Ishikawa (cell line): Measurements from ENCODE around the gene EGR2.

ENCODE experiments used
- CEBPB ChIP-seq: IDR thresholded peaks from 2 replicates; pipeline ENCODE4 v1.6.1; 2012
- CREB1 ChIP-seq: IDR thresholded peaks from 2 replicates; pipeline ENCODE4 v1.6.1; 2012; ENCODE audit warnings: low read depth
- EGR1 ChIP-seq: IDR thresholded peaks from 2 replicates; pipeline ENCODE4 v1.6.1; 2012
- EP300 ChIP-seq: IDR thresholded peaks from 2 replicates; pipeline ENCODE4 v1.6.1; 2012; ENCODE audit warnings: borderline replicate concordance
- FOXM1 ChIP-seq: IDR thresholded peaks from 2 replicates; pipeline ENCODE4 v1.6.1; 2012; ENCODE audit warnings: low read depth, borderline replicate concordance
- NFIC ChIP-seq: IDR thresholded peaks from 2 replicates; pipeline ENCODE4 v1.6.1; 2012
- RAD21 ChIP-seq: IDR thresholded peaks from 2 replicates; pipeline ENCODE4 v1.6.1; 2012; ENCODE audit warnings: low read depth
- REST ChIP-seq: IDR thresholded peaks from 2 replicates; pipeline ENCODE4 v1.6.1; 2012; ENCODE audit warnings: low read depth, mild to moderate bottlenecking
- TAF1 ChIP-seq: IDR thresholded peaks from 2 replicates; pipeline ENCODE4 v1.6.1; 2012; ENCODE audit warnings: low read depth, mild to moderate bottlenecking
- TCF12 ChIP-seq: IDR thresholded peaks from 2 replicates; pipeline ENCODE4 v1.6.1; 2012; ENCODE audit warnings: low read depth
- TEAD4 ChIP-seq: IDR thresholded peaks from 2 replicates; pipeline ENCODE4 v1.6.1; 2012
- YY1 ChIP-seq: IDR thresholded peaks from 2 replicates; pipeline ENCODE4 v1.6.1; 2012; ENCODE audit warnings: low read depth
- ZBTB7A ChIP-seq: IDR thresholded peaks from 2 replicates; pipeline ENCODE4 v1.6.1; 2012; ENCODE audit warnings: low read depth
- TF ChIP-seq, protein P1 (sequence below): IDR thresholded peaks from 2 replicates; pipeline ENCODE4 v1.6.1; 2012
- TF ChIP-seq, protein P2 (sequence below): IDR thresholded peaks from 2 replicates; pipeline ENCODE4 v1.6.1; 2012

EGR2 gene

DNA sequence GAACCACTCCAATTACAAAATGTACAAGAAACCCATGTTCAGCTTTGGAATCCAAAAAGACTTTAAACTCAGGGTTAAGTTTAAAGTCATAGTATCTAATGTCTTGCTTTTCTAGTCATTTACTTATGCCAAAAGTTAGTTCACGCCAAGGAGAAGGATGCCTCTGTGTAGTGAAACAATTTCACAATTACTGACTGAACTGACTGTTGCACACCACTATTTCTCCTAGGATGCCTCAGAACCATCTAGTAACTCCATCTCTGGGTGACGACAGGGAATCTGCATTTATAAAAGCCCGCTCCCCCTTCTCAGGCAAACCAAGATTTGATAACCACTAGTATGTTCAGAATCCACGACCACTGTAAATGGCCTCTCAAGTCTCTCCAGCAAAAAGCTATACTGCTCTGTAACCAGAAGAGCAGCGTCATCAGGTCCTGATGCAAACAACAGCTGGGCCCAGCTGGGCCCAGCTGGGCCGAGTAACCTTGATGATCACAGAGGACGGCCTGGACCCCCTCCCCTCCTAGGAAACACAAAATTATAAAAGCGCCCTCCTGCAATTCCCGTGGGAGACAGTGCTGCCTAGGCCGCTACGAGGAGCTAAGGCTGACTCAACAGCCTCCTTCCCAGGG lies 12.3 kb downstream of the EGR2 start:
- no peak for TF ChIP-seq TCF12
- TF ChIP-seq NFIC, result no peak
- TF ChIP-seq, protein P1, sequence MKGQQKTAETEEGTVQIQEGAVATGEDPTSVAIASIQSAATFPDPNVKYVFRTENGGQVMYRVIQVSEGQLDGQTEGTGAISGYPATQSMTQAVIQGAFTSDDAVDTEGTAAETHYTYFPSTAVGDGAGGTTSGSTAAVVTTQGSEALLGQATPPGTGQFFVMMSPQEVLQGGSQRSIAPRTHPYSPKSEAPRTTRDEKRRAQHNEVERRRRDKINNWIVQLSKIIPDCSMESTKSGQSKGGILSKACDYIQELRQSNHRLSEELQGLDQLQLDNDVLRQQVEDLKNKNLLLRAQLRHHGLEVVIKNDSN, result no peak
- TF ChIP-seq TEAD4, result no peak
- TF ChIP-seq RAD21, result no peak
- TF ChIP-seq ZBTB7A, result no peak
- TF ChIP-seq, protein P2, sequence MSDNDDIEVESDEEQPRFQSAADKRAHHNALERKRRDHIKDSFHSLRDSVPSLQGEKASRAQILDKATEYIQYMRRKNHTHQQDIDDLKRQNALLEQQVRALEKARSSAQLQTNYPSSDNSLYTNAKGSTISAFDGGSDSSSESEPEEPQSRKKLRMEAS, result no peak
- TF ChIP-seq EP300, result no peak
- no peak for TF ChIP-seq FOXM1
- no peak for TF ChIP-seq CEBPB
- TF ChIP-seq YY1, result no peak
- no peak for TF ChIP-seq EGR1
- no peak for TF ChIP-seq TAF1
- no peak for TF ChIP-seq CREB1
- no peak for TF ChIP-seq REST

- TF ChIP-seq CEBPB, result no peak
- TF ChIP-seq YY1, result no peak
- TF ChIP-seq TEAD4, result no peak
- TF ChIP-seq ZBTB7A, result no peak
- TF ChIP-seq CREB1, result no peak
- no peak for TF ChIP-seq TCF12
- no peak for TF ChIP-seq REST
- TF ChIP-seq, protein P2, result no peak
- TF ChIP-seq EP300, result no peak
- no peak for TF ChIP-seq FOXM1
- TF ChIP-seq TAF1, result no peak
Measured at GRCh38 chr10:62801871-62802270, 14.3 kb downstream of the EGR2 start.

DNA sequence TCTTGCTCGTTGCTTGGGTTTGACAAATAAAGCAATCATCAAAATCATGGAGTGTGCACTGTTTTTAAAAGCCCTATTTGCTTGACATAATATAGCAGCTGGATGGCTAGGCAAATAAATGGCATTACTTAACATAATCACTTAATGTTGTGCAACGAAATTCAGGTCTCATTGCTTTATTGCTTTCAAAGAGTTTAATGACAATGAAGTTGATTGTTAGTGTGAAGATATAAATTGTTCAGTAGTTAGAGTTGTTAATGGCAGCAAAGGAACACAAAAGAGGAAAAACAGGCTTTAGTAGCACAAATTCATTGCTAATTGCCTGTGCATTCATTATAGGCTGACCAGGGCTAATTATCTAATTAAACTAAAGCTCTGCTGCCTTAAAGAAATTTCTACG lies 19.3 kb downstream of the EGR2 start:
- no peak for TF ChIP-seq REST

DNA sequence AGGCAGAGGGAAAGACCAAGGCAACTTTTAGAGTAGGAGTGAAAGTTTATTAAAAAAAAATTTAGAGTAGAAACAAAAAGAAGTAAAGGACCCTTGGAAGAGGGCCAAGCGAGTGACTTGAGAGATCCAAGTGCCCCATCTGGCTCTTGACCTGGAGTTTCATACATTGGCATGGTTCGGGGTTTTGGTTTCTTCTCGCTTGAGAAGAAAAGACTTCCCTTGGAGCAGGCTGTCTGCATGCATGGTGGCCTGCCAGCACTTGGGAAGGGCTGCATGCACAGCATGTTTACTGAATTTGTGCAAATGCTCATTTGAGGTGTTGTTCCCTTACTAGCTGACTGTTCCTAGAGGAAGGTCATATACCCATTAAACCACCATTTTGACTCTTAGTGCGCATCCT lies 20.4 kb downstream of the EGR2 start:
- TF ChIP-seq EGR1, result no peak
- no peak for TF ChIP-seq YY1
- no peak for TF ChIP-seq CREB1
- TF ChIP-seq TEAD4, result no peak
- no peak for TF ChIP-seq ZBTB7A
- TF ChIP-seq NFIC, result no peak
- TF ChIP-seq TAF1, result no peak
- TF ChIP-seq, protein P2, result no peak
- TF ChIP-seq RAD21, result no peak
- TF ChIP-seq REST, result no peak
- no peak for TF ChIP-seq TCF12
- no peak for TF ChIP-seq EP300
- TF ChIP-seq, protein P1, result no peak
